Natural killer cell (primary cell): Measurements from ENCODE around the gene ST6GALNAC1. TPM values are rescaled to one million over a fixed set of nuclear protein-coding genes. Genes with fewer than 3 reads are reported as not detected.
"Not testable (repeated sequence)": the region's sequence is repeated elsewhere in the genome, so short reads cannot be mapped to it uniquely, and the experiment has no call there.

Experiments
- ATAC-seq, 3 donors: fragments of 150-1000 bp in 2 of 3; fragments of 200-7000 bp in 1 of 3; cut with Tn5 transposase; 1 replicate in 1 of 3; 2 replicates in 2 of 3; pipeline ENCODE4 v1.10.0; 2021; ENCODE audit warnings: mild to moderate bottlenecking in 2 of 3, moderate library complexity in 2 of 3
- DNase-seq, 2 donors: peaks; one replicate each; pipeline versions ENCODE4 v3.0.0 to v3.0.0-alpha.2; 2013 to 2021; ENCODE audit warnings: mixed read lengths in 1 of 2
- H3K27ac ChIP-seq: one replicate; pipeline ENCODE4 v1.5.1; 2013; ENCODE audit warnings: mild to moderate bottlenecking, low read length
- H3K27me3 ChIP-seq: one replicate; pipeline ENCODE4 v1.6.1; 2013; ENCODE audit warnings: low read length; ENCODE audit not compliant: control insufficient read depth, insufficient read depth
- H3K36me3 ChIP-seq: one replicate; pipeline ENCODE4 v1.6.1; 2013; ENCODE audit warnings: low read length; ENCODE audit not compliant: control insufficient read depth, insufficient read depth
- H3K4me1 ChIP-seq: one replicate; pipeline ENCODE4 v1.6.1; 2013; ENCODE audit warnings: low read length; ENCODE audit not compliant: control insufficient read depth, insufficient read depth
- H3K4me3 ChIP-seq: one replicate; pipeline ENCODE4 v1.5.1; 2013; ENCODE audit warnings: low read length
- H3K9me3 ChIP-seq: one replicate; pipeline ENCODE4 v1.6.1; 2013; ENCODE audit warnings: low read length; ENCODE audit not compliant: control insufficient read depth, insufficient read depth
- H3K27ac Mint-ChIP-seq, 2 donors: one replicate each; pipeline ENCODE4 v1.8.0; 2022; ENCODE audit warnings: mild to moderate bottlenecking in 2 of 2, mixed read lengths in 2 of 2, moderate library complexity in 1 of 2
- H3K27me3 Mint-ChIP-seq, 2 donors: one replicate each; pipeline ENCODE4 v1.8.0; 2022; ENCODE audit warnings: low read depth in 2 of 2, mixed read lengths in 2 of 2
- H3K36me3 Mint-ChIP-seq: one replicate; pipeline ENCODE4 v1.8.0; 2022; ENCODE audit warnings: mixed read lengths
- H3K4me1 Mint-ChIP-seq, 2 donors: one replicate each; pipeline ENCODE4 v1.8.0; 2022; ENCODE audit warnings: mixed read lengths in 2 of 2
- H3K4me3 Mint-ChIP-seq: one replicate; pipeline ENCODE4 v1.8.0; 2022; ENCODE audit warnings: mild to moderate bottlenecking, moderate library complexity, mixed read lengths
- H3K9me3 Mint-ChIP-seq, 2 donors: one replicate each; pipeline ENCODE4 v1.8.0; 2022; ENCODE audit warnings: mixed read lengths in 2 of 2
- WGBS: methylation state at CpG from one replicate; pipeline ENCODE4 v1.1.7; 2013; ENCODE audit warnings: missing lambda C conversion rate; ENCODE audit not compliant: insufficient coverage; 5-methylcytosine and 5-hydroxymethylcytosine counted together
- intact Hi-C: fragments of 100-400 bp; cut with micrococcal nuclease; formaldehyde crosslinking; loops from one replicate; pipeline ENCODE4 v1.14.2; 2022
- total RNA-seq, 4 donors: library from RNA; stranded (reverse); fragments of 120-200 nt in 1 of 4; gene quantifications; one replicate each; pipeline versions ENCODE4 v1.2.3 to v1.2.4, GENCODE V29; 2013 to 2022
- TF ChIP-seq, protein P1 (sequence below): fragments of 200-600 bp; IDR thresholded peaks from one replicate; pipeline ENCODE4 v1.8.0; 2022; ENCODE audit warnings: antibody characterized with exemption

ST6GALNAC1 gene
- total RNA-seq, 3 donors from 2014 or later (not counting 1 experiment from before 2014, with no cell fraction given) = 1.0 TPM; not detected in 2

GRCh38 chr17:76641501-76641900, 2.1 kb downstream of the ST6GALNAC1 start:
- H3K27me3 Mint-ChIP-seq = peaks cover 7 to 8% of the 10 kb centered on the region in 2 donors
- H3K4me1 Mint-ChIP-seq = no peaks in the 10 kb centered on the region
- peaks cover 6% of the 10 kb centered on the region for H3K36me3 Mint-ChIP-seq
- H3K27ac ChIP-seq = no peak overlapping the region
- no peaks in the 10 kb centered on the region for H3K4me1 ChIP-seq
- no peak overlapping the region for H3K27ac Mint-ChIP-seq
- WGBS = 88% methylated on average over 3 of the region's 3 CpGs
- H3K9me3 ChIP-seq = no peaks in the 10 kb centered on the region
- DNase-seq (no peak), ATAC-seq (no peak)
- no peaks in the 10 kb centered on the region for H3K36me3 ChIP-seq
- intact Hi-C loops = no loop called here
- no peaks in the 10 kb centered on the region for H3K27me3 ChIP-seq
- TF ChIP-seq, protein P1, sequence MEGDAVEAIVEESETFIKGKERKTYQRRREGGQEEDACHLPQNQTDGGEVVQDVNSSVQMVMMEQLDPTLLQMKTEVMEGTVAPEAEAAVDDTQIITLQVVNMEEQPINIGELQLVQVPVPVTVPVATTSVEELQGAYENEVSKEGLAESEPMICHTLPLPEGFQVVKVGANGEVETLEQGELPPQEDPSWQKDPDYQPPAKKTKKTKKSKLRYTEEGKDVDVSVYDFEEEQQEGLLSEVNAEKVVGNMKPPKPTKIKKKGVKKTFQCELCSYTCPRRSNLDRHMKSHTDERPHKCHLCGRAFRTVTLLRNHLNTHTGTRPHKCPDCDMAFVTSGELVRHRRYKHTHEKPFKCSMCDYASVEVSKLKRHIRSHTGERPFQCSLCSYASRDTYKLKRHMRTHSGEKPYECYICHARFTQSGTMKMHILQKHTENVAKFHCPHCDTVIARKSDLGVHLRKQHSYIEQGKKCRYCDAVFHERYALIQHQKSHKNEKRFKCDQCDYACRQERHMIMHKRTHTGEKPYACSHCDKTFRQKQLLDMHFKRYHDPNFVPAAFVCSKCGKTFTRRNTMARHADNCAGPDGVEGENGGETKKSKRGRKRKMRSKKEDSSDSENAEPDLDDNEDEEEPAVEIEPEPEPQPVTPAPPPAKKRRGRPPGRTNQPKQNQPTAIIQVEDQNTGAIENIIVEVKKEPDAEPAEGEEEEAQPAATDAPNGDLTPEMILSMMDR = no peak
- no peak overlapping the region for H3K4me3 Mint-ChIP-seq
- no peak overlapping the region for H3K4me3 ChIP-seq
- H3K9me3 Mint-ChIP-seq = peaks cover 0 to 1% of the 10 kb centered on the region in 2 donors

DNA sequence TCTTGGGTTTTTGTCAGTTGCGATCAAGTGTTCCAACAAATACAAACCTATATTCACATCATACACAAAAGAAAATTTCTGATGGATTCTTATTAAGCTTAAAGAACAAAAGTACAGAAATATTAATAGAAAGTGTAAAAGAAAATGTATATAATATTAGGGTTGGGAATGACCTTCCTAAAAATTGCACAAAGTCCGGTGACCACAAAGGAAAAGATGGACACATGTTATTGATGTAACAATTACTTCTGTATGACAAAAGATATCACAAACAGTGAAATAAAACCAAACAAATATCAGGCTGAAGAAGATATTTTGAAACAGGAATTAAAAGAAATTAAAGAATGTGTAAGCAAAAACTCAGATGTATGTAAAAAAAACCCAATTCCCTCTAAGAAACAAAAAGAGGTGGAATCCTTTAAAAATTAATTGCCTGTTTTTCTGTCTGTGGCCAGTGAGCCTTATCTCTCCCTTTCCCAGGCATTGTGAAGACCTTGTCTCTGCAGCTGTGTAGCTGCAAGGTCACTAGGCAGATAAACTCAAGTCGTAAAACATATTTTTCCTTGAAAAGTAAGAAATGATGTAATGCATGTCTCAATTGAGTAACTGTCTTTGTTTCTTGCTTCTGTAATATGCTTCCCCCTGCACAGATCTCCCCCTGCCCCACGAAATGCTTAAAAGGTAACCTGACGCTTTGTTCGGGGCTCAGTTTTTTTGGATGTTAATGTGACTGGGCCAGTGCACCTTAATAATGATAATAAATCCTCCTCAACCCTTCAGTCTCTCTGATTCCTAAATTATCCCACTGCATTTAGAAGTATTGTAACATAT, 2.8 kb downstream of the ST6GALNAC1 start:
- ATAC-seq = no peak
- DNase-seq = no peak
- no peaks in the 10 kb centered on the region for H3K9me3 ChIP-seq
- H3K9me3 Mint-ChIP-seq = no peaks in the 10 kb centered on the region
- TF ChIP-seq, protein P1 = no peak
- no peaks in the 10 kb centered on the region for H3K36me3 ChIP-seq
- H3K27me3 Mint-ChIP-seq = peaks cover 0 to 7% of the 10 kb centered on the region in 2 donors
- no peaks in the 10 kb centered on the region for H3K27me3 ChIP-seq
- no peak overlapping the region for H3K27ac ChIP-seq
- no peaks in the 10 kb centered on the region for H3K4me1 Mint-ChIP-seq
- H3K4me1 ChIP-seq = no peaks in the 10 kb centered on the region
- H3K36me3 Mint-ChIP-seq = no peaks in the 10 kb centered on the region
- no peak overlapping the region for H3K4me3 Mint-ChIP-seq
- intact Hi-C loops = no loop called here
- 89% methylated on average over 4 of the region's 6 CpGs for WGBS
- H3K27ac Mint-ChIP-seq = no peak overlapping the region
- no peak overlapping the region for H3K4me3 ChIP-seq

- TF ChIP-seq, protein P1 = no peak
- no peak overlapping the region for H3K27ac Mint-ChIP-seq
- H3K4me3 ChIP-seq = no peak overlapping the region
- H3K36me3 Mint-ChIP-seq = no peaks in the 10 kb centered on the region
- ATAC-seq (no peak), DNase-seq (no peak)
- H3K9me3 Mint-ChIP-seq = no peaks in the 10 kb centered on the region
- 95% methylated on average over 9 of the region's 10 CpGs for WGBS
- H3K27ac ChIP-seq = no peak overlapping the region
- no peak overlapping the region for H3K4me3 Mint-ChIP-seq
- H3K27me3 ChIP-seq = no peaks in the 10 kb centered on the region
- H3K27me3 Mint-ChIP-seq = peaks cover 0 to 8% of the 10 kb centered on the region in 2 donors
- H3K4me1 ChIP-seq = no peaks in the 10 kb centered on the region
- H3K9me3 ChIP-seq = no peaks in the 10 kb centered on the region
- no peaks in the 10 kb centered on the region for H3K4me1 Mint-ChIP-seq
- H3K36me3 ChIP-seq = no peaks in the 10 kb centered on the region
- intact Hi-C loops = no loop called here
Measured at GRCh38 chr17:76638263-76638662, 5.3 kb downstream of the ST6GALNAC1 start.

- intact Hi-C loops, H3K4me3 ChIP-seq, DNase-seq, H3K36me3 ChIP-seq, H3K4me3 Mint-ChIP-seq, H3K27me3 Mint-ChIP-seq, H3K36me3 Mint-ChIP-seq, H3K4me1 Mint-ChIP-seq, H3K9me3 Mint-ChIP-seq, H3K27ac Mint-ChIP-seq, H3K27me3 ChIP-seq, H3K27ac ChIP-seq, H3K4me1 ChIP-seq, ATAC-seq, H3K9me3 ChIP-seq: not testable (repeated sequence)
- WGBS = 96% methylated on average over 19 of the region's 27 CpGs
Measured at GRCh38 chr17:76636486-76637206, 6.9 kb downstream of the ST6GALNAC1 start.
